Activated CD8-positive, alpha-beta memory T cell treated with anti-CD3 and anti-CD28 coated beads, Interleukin-2, amount 10 ng/mL, durations not matched to agents 7 days and 5 days (primary cell): Measurements from ENCODE around the gene TARBP2. TPM values are rescaled to one million over a fixed set of nuclear protein-coding genes. Genes with fewer than 3 reads are reported as not detected.

Experiments
- ATAC-seq: fragments of 150-1000 bp; cut with Tn5 transposase; one replicate; pipeline ENCODE4 v1.10.0; 2021; ENCODE audit warnings: moderate library complexity
- CTCF ChIA-PET: fragments of 350-600 bp; sonication (Branson Sonifier 250); formaldehyde crosslinking; loops from one replicate; lab custom pipeline; 2021; ENCODE audit warnings: antibody characterized with exemption; lab: Charles Lee
- DNase-seq: peaks from one replicate; pipeline ENCODE4 v3.0.0-alpha.2; 2020
- H3K27ac Mint-ChIP-seq: one replicate; pipeline ENCODE4 v1.8.0; 2021; ENCODE audit warnings: mild to moderate bottlenecking, mixed read lengths
- H3K27me3 Mint-ChIP-seq: one replicate; pipeline ENCODE4 v1.8.0; 2021; ENCODE audit warnings: mixed read lengths
- H3K36me3 Mint-ChIP-seq: one replicate; pipeline ENCODE4 v1.8.0; 2021; ENCODE audit warnings: mild to moderate bottlenecking, mixed read lengths
- H3K4me1 Mint-ChIP-seq: one replicate; pipeline ENCODE4 v1.8.0; 2021; ENCODE audit warnings: mixed read lengths
- H3K4me3 Mint-ChIP-seq: one replicate; pipeline ENCODE4 v1.8.0; 2021; ENCODE audit warnings: mild to moderate bottlenecking, moderate library complexity, mixed read lengths
- H3K9me3 Mint-ChIP-seq: one replicate; pipeline ENCODE4 v1.8.0; 2022; ENCODE audit warnings: low read depth, mixed read lengths
- total RNA-seq, 2 experiments: library from RNA; stranded (reverse); gene quantifications; one replicate each; pipeline ENCODE4 v1.2.3, GENCODE V29; 2021

Gene TARBP2
- total RNA-seq, 2 experiments from 2014 or later, result 29.7 to 38.7 TPM

- Mint-ChIP-seq H3K4me3 (no peak overlapping the region), H3K36me3 (peaks cover 10% of the 10 kb centered on the region), H3K27ac (no peak overlapping the region)
These were observed 13.7 kb downstream of the TARBP2 start for GRCh38 chr12:53514628-53515290.

DNA sequence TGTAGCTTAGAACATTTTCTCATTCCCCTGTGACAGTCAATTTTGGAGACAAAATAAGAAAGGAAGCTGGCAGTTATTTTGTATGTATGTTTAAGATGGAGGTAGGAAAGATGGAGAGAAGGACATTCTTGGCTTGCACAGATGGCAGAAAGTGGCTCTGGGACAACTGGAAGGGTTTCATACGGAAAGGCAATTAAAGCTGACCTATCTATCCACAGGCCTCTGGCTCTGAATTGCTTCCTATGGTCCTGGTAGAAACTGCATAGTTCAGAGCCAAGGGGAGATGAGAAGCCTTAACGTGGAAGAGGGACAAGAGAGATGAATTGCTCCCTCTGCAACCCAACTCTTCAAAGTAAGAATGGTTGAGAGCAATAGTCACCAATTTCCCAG lies 14.2 kb downstream of the TARBP2 start:
- Mint-ChIP-seq H3K9me3 (no peaks in the 10 kb centered on the region), H3K36me3 (peaks cover 12% of the 10 kb centered on the region), H3K27ac (no peak overlapping the region), H3K4me3 (no peak overlapping the region), H3K4me1 (peaks cover 13% of the 10 kb centered on the region), H3K27me3 (no peaks in the 10 kb centered on the region)
- CTCF ChIA-PET, result interaction anchor here (1.8 kb wide), 1 partner anchor 9 kb away, joined by 4 read pairs; no protein-coding TSS in a partner anchor
- DNase-seq (no peak), ATAC-seq (no peak)

More at GRCh38 chr12:53514628-53515290, 13.7 kb downstream of the TARBP2 start:
- DNase-seq (no peak), ATAC-seq (no peak)
- H3K4me1 Mint-ChIP-seq, result peaks cover 13% of the 10 kb centered on the region
- CTCF ChIA-PET, result interaction anchor here (1.8 kb wide), 1 partner anchor 9 kb away, joined by 4 read pairs; no protein-coding TSS in a partner anchor
- H3K27me3 Mint-ChIP-seq, result no peaks in the 10 kb centered on the region
- H3K9me3 Mint-ChIP-seq, result no peaks in the 10 kb centered on the region

- Mint-ChIP-seq H3K9me3 (no peaks in the 10 kb centered on the region), H3K4me3 (no peak overlapping the region), H3K27me3 (no peaks in the 10 kb centered on the region), H3K27ac (no peak overlapping the region), H3K36me3 (peaks cover 20% of the 10 kb centered on the region), H3K4me1 (peaks cover 13% of the 10 kb centered on the region)
- CTCF ChIA-PET, result interaction anchor here (1.1 to 3.1 kb wide), 2 partner anchors 8 to 164 kb away, joined by 4 to 24 read pairs; partner anchors contain the start of gene NPFF
- ATAC-seq (no peak), DNase-seq (no peak)
These were observed 15.8 kb downstream of the TARBP2 start for GRCh38 chr12:53516758-53517455.

- H3K36me3 Mint-ChIP-seq, result peaks cover 25% of the 10 kb centered on the region
- DNase-seq (no peak), ATAC-seq (no peak)
- peaks cover 13% of the 10 kb centered on the region for H3K4me1 Mint-ChIP-seq
- no peaks in the 10 kb centered on the region for H3K9me3 Mint-ChIP-seq
- no peak overlapping the region for H3K27ac Mint-ChIP-seq
- no peaks in the 10 kb centered on the region for H3K27me3 Mint-ChIP-seq
- CTCF ChIA-PET, result interaction anchor here (1.2 to 3.1 kb wide), 3 partner anchors 10 to 197 kb away, joined by 3 to 24 read pairs (median 5); partner anchors contain the start of genes AAAS, ATP5MC2 and NPFF
- H3K4me3 Mint-ChIP-seq, result no peak overlapping the region
These were observed 17.3 kb downstream of the TARBP2 start for GRCh38 chr12:53518381-53518780.

- H3K4me1 Mint-ChIP-seq, result peaks cover 2% of the 10 kb centered on the region
- H3K4me3 Mint-ChIP-seq, result no peak overlapping the region
- ATAC-seq, result no peak
- no peaks in the 10 kb centered on the region for H3K27me3 Mint-ChIP-seq
- H3K36me3 Mint-ChIP-seq, result peaks cover 25% of the 10 kb centered on the region
- no peaks in the 10 kb centered on the region for H3K9me3 Mint-ChIP-seq
- no peak for DNase-seq
- H3K27ac Mint-ChIP-seq, result no peak overlapping the region
- CTCF ChIA-PET, result interaction anchor here (2.2 kb wide), 1 partner anchor 15 kb away, joined by 7 read pairs; the partner anchor contains the start of gene NPFF
These were observed 22.0 kb downstream of the TARBP2 start for GRCh38 chr12:53523131-53523530.

GRCh38 chr12:53524476-53524875 lies 23.4 kb downstream of the TARBP2 start:
- Mint-ChIP-seq H3K4me3 (no peak overlapping the region), H3K4me1 (peaks cover 2% of the 10 kb centered on the region), H3K36me3 (peaks cover 28% of the 10 kb centered on the region), H3K9me3 (no peaks in the 10 kb centered on the region), H3K27ac (no peak overlapping the region), H3K27me3 (no peaks in the 10 kb centered on the region)
- CTCF ChIA-PET, result interaction anchor here (0.7 to 2.2 kb wide), 2 partner anchors 10 to 16 kb away, joined by 4 to 7 read pairs; partner anchors contain the start of gene NPFF
- no peak for DNase-seq
- no peak for ATAC-seq

DNA sequence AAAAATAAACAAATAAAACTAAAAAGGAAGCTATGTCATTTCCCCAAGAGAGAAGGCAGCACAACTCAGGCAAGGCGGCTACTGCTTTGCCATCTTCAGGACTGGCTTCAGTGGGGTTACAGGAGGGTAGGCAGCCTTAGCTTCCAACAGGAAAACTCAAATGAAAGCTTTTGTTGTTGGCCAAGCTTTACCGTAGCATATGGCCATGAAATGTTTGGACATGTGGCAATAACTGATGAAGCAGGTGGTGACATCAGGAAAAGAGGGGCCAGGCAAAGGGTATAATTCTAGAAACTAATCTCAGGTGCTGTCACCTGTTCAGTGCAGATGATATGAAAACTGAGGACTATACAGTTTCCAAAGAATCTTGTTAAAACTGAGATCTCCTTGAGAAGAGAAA lies 29.0 kb downstream of the TARBP2 start:
- no peak for ATAC-seq
- no peak overlapping the region for H3K4me3 Mint-ChIP-seq

GRCh38 chr12:53530920-53531319 lies 29.8 kb downstream of the TARBP2 start:
- ATAC-seq (no peak), DNase-seq (no peak)
- H3K4me1 Mint-ChIP-seq, result no peaks in the 10 kb centered on the region
- no peak overlapping the region for H3K4me3 Mint-ChIP-seq
- H3K36me3 Mint-ChIP-seq, result peaks cover 27% of the 10 kb centered on the region
- H3K27me3 Mint-ChIP-seq, result no peaks in the 10 kb centered on the region
- CTCF ChIA-PET, result interaction anchor here (0.7 kb wide), 1 partner anchor 212 kb away, joined by 3 read pairs; no protein-coding TSS in a partner anchor
- H3K9me3 Mint-ChIP-seq, result no peaks in the 10 kb centered on the region
- no peak overlapping the region for H3K27ac Mint-ChIP-seq

More for the DNA sequence above, 29.0 kb downstream of the TARBP2 start:
- DNase-seq, result no peak
- CTCF ChIA-PET, result interaction anchor here (0.6 kb wide), 1 partner anchor 107 kb away, joined by 3 read pairs; no protein-coding TSS in a partner anchor
- Mint-ChIP-seq H3K27ac (no peak overlapping the region), H3K9me3 (no peaks in the 10 kb centered on the region), H3K4me1 (no peaks in the 10 kb centered on the region), H3K27me3 (no peaks in the 10 kb centered on the region), H3K36me3 (peaks cover 20% of the 10 kb centered on the region)

DNA sequence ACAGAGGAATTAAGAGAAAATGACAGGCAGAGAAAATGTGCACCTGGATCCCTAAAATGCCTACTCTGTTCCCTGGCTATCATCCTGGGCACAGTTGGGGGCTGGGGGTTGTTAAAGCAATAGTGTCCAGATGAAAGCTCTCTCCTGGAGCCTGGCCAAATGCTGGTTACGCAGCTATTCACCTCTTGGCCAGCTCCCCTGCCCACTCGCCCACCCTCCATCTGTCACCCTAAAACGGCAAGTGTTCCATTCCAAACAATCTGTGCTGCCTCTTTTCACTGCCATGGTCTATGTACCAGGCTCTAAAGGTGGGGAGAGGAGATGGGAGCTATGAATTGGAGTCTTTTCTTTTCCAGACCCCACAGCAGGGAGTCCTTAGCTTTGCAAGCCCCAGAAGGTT lies 30.9 kb downstream of the TARBP2 start:
- DNase-seq (no peak), ATAC-seq (no peak)
- Mint-ChIP-seq H3K36me3 (peaks cover 26% of the 10 kb centered on the region), H3K9me3 (no peaks in the 10 kb centered on the region), H3K4me3 (no peak overlapping the region), H3K27me3 (no peaks in the 10 kb centered on the region), H3K27ac (no peak overlapping the region), H3K4me1 (no peaks in the 10 kb centered on the region)
- CTCF ChIA-PET, result interaction anchor here (2.1 kb wide), 1 partner anchor 23 kb away, joined by 6 read pairs; no protein-coding TSS in a partner anchor

- no peaks in the 10 kb centered on the region for H3K9me3 Mint-ChIP-seq
- H3K27me3 Mint-ChIP-seq, result no peaks in the 10 kb centered on the region
- no peak overlapping the region for H3K27ac Mint-ChIP-seq
- CTCF ChIA-PET, result interaction anchor here (0.9 to 2.1 kb wide), 5 partner anchors 10 to 211 kb away, joined by 3 to 6 read pairs (median 4); partner anchors contain the start of gene ATP5MC2
- DNase-seq (no peak), ATAC-seq (no peak)
- H3K36me3 Mint-ChIP-seq, result peaks cover 28% of the 10 kb centered on the region
- no peak overlapping the region for H3K4me3 Mint-ChIP-seq
- no peaks in the 10 kb centered on the region for H3K4me1 Mint-ChIP-seq
These were observed 31.7 kb downstream of the TARBP2 start for GRCh38 chr12:53532524-53533445.

DNA sequence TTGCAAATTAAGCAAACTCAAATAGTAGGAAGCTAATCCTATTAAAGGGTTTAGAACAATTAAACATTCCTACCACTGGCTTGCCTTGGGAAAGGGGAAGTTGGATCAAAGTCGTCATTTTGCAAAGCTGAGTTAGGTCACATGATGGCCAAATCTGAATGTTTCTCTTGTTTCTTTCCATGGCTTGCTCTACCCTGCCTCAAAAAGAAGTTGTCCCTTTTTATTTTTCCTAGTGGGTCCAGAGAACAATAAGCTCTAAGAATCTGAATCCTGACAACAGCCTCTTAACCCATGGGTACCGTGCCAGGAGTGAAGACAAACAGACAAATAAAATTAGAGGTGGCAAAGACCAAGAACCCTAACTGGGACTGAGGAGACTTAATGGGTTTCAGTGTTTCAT lies 32.4 kb downstream of the TARBP2 start:
- no peak overlapping the region for H3K4me3 Mint-ChIP-seq
- CTCF ChIA-PET, result interaction anchor here (0.9 to 2.1 kb wide), 5 partner anchors 10 to 210 kb away, joined by 3 to 6 read pairs (median 4); partner anchors contain the start of gene ATP5MC2
- no peaks in the 10 kb centered on the region for H3K4me1 Mint-ChIP-seq

GRCh38 chr12:53536962-53537361 lies 35.9 kb downstream of the TARBP2 start:
- Mint-ChIP-seq H3K27ac (no peak overlapping the region), H3K4me1 (no peaks in the 10 kb centered on the region), H3K27me3 (no peaks in the 10 kb centered on the region), H3K36me3 (peaks cover 25% of the 10 kb centered on the region), H3K4me3 (no peak overlapping the region), H3K9me3 (no peaks in the 10 kb centered on the region)
- ATAC-seq (no peak), DNase-seq (no peak)
- CTCF ChIA-PET, result no interaction called here

More for the DNA sequence above, 32.4 kb downstream of the TARBP2 start:
- no peak for DNase-seq
- Mint-ChIP-seq H3K36me3 (peaks cover 28% of the 10 kb centered on the region), H3K27me3 (no peaks in the 10 kb centered on the region), H3K9me3 (no peaks in the 10 kb centered on the region), H3K27ac (no peak overlapping the region)
- no peak for ATAC-seq
